NCI-H774 (cell line): ENCODE data around the gene ATP2C1.
A peak's percentile ranks its signal among the peaks of the same experiment; 100 is the strongest.
"Not testable (repeated sequence)": the region's sequence is repeated elsewhere in the genome, so short reads cannot be mapped to it uniquely, and the experiment has no call there.

Source experiments
- DNase-seq: peaks from one replicate; lab custom pipeline; 2025; lab: John Stamatoyannopoulos, UW

ATP2C1 gene

GRCh38 chr3:130893376-130894129 lies at the start of gene ATP2C1:
Gene ATP2C1, plus strand, starts transcription at chr3:130894084. Its CDS starts 686 bp downstream, at chr3:130894770.
- DNase-seq, result peak; percentile 97

GRCh38 chr3:130844462-130844861 lies 49.4 kb upstream of the ATP2C1 start:
- DNase-seq, result no peak

GRCh38 chr3:130846181-130846580 lies 47.7 kb upstream of the ATP2C1 start:
- no peak for DNase-seq

- peak; percentile 76 for DNase-seq
Measured at GRCh38 chr3:130849091-130849552, 44.8 kb upstream of the ATP2C1 start.

GRCh38 chr3:130850044-130850797 lies 43.7 kb upstream of the ATP2C1 start:
- peak; percentile 42 for DNase-seq

GRCh38 chr3:130850843-130851242 lies 43.0 kb upstream of the ATP2C1 start:
- DNase-seq, result no peak

- no peak for DNase-seq
Measured at GRCh38 chr3:130851277-130851676, 42.6 kb upstream of the ATP2C1 start.

GRCh38 chr3:130853581-130853980 lies 40.3 kb upstream of the ATP2C1 start:
- no peak for DNase-seq

GRCh38 chr3:130854208-130854864 lies 39.5 kb upstream of the ATP2C1 start:
- no peak for DNase-seq

- no peak for DNase-seq
Measured at GRCh38 chr3:130857336-130858026, 36.4 kb upstream of the ATP2C1 start.

GRCh38 chr3:130862130-130862529 lies 31.8 kb upstream of the ATP2C1 start:
- DNase-seq, result not testable (repeated sequence)

- no peak for DNase-seq
Measured at GRCh38 chr3:130865489-130865888, 28.4 kb upstream of the ATP2C1 start.

- no peak for DNase-seq
Measured at GRCh38 chr3:130866327-130866726, 27.6 kb upstream of the ATP2C1 start.

GRCh38 chr3:130870423-130870822 lies 23.5 kb upstream of the ATP2C1 start:
- no peak for DNase-seq

- no peak for DNase-seq
Measured at GRCh38 chr3:130876594-130876993, 17.3 kb upstream of the ATP2C1 start.

- DNase-seq, result no peak
Measured at GRCh38 chr3:130878464-130878863, 15.4 kb upstream of the ATP2C1 start.

GRCh38 chr3:130889416-130889946 lies 4.4 kb upstream of the ATP2C1 start:
- no peak for DNase-seq

- peak; percentile 69 for DNase-seq
Measured at GRCh38 chr3:130892759-130893375, 1.0 kb upstream of the ATP2C1 start.

GRCh38 chr3:130894130-130894985 lies 474 bp downstream of the ATP2C1 start:
- no peak for DNase-seq

- DNase-seq, result no peak
Measured at GRCh38 chr3:130894986-130895280, 1.0 kb downstream of the ATP2C1 start.
